GM18520 (cell line): ENCODE data around the gene FCHO1.
A peak's percentile ranks its signal among the peaks of the same experiment; 100 is the strongest.

ENCODE experiments used
- ATAC-seq: cut with Tn5 transposase; IDR thresholded peaks from one replicate; pipeline ENCODE4 v1.9.1; 2021; ENCODE audit not compliant: unreplicated experiment

Gene FCHO1

DNA sequence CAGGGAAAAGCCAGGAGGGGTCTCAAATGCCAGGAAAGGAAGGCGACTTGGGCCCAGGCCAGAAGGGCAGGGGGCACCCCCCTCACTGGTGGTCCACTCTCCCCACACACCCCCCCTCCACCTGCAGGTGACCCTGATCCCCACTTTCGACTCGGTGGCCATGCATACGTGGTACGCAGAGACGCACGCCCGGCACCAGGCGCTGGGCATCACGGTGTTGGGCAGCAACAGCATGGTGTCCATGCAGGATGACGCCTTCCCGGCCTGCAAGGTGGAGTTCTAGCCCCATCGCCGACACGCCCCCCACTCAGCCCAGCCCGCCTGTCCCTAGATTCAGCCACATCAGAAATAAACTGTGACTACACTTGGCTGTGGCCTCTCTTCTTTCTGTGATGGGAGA lies 17.1 kb upstream of the FCHO1 start:
- ATAC-seq, result no peak

- ATAC-seq, result no peak
Measured at GRCh38 chr19:17735410-17735809, 15.9 kb upstream of the FCHO1 start.

GRCh38 chr19:17737690-17738153 lies 13.6 kb upstream of the FCHO1 start:
- ATAC-seq, result no peak

GRCh38 chr19:17739121-17739875 lies 12.0 kb upstream of the FCHO1 start:
- ATAC-seq, result no peak

GRCh38 chr19:17741456-17741855 lies 9.8 kb upstream of the FCHO1 start:
- ATAC-seq, result no peak

GRCh38 chr19:17743874-17744580 lies 7.2 kb upstream of the FCHO1 start:
- ATAC-seq, result no peak

DNA sequence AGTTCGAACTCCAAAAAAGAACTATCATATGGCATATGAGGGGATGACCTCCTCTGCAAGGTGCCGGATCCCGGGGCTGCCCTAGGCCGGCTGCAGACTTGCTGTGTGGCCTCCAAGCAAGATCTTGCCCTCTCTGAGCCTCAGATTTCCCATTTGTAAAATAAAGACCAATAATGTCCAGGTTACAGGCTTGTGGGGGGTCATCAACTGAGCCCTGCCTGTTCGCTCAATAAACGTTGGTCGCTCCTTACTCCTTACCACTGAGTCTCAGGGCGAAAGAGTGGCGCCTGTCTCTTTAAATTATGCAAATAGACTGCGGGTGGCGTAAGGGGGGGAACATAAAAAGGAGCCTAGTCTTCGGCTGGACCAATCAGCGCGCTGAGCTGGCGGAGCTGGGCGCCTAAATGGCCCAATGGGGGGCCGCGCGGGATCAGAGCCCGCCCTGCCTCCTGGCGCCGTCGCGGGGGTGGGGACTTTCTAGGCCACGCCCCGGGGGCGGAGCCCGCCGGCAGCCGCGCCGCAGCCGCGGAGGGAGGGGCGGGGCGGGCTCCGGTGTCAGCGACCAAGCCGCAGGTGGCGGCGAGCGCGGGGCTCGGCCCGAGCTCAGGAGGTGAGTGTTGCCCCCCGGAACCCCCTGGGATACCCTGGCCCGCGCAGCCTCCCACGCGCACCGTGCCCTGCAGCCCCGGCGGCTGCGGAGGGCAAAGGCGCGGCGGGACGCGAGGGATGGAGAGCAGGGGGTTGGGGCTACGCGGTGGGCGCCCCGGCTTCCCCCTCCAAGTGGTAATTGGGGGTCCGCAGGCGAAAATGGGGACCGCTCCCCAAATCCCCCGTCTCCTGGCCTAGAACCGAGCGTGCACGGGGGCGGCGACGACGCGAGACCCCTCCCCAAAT lies 3.8 kb upstream of the FCHO1 start:
- ATAC-seq, result peak; percentile 70

DNA sequence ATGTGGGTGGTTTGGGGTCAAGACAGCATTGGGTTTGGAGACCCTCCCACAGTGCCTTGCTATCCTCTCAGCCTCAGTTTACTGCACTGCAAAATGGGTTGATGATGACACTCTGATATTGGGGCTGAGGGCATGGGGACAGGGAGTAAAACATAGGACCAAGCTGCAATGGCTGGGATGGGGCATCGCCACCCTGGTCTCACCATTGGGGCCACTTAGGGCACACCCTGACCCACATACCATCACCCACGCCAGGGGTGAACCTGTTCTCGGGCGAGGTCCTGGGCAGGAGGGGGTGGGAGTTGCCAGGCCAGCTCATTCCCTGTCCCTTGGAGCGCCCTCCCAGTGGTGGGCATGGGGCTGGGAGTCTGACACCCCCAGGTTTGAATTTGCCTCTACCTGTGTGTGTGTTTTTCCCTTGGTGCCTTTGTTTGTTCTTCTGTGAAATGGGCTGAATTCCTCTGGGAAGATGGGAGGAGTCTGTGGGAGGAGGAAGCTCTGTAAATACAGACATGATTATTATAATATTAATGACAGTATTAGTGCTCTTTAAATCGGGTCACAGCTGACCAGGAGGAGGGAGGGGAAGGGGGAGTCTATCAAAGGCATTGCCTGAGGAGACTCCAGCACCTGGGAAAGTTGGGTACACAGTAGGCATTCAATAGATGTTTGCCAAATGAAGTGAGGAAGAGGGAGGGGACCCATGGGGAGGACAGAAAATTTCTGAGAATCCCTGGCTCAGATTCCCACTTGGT lies 2.2 kb upstream of the FCHO1 start:
- no peak for ATAC-seq

- ATAC-seq, result no peak
Measured at GRCh38 chr19:17749912-17750317, 1.4 kb upstream of the FCHO1 start.

- no peak for ATAC-seq
Measured at GRCh38 chr19:17751912-17752273, 616 bp downstream of the FCHO1 start.

DNA sequence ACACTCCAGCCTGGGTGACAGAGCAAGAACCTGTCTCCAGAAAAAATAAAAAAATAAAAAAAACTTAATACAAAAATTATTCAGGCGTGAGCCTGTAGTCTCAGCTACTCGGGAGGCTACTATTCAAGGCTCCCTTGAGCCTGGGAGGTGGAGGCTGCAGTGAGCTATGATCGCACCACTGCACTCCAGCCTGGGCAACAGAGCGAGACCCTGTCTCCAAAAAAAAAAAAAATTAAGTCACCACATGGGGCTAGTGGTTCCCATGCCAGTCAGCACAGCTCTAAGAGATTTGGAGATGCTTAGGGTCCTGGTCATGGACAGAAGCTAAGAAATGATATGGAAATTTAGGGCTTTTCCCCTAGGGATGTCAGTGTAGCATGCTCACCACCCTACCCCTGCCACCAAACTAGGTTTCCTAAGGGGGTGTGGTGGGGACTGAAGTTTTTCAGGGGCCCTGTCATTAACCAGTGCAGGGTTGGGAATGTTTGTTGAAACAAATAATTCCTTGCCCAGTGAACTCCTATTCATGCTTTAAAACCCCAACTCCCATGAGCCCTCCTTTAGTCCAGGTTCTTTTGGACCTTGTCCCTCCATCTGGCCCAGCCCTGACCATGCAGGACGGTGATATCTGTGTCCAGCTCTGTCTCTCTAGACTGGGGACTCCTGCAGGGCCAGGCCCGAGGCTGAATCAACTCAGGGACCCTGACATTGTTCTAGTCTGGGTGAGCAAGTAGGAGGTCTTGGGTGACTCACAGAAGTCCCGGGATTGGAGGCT lies 1.8 kb downstream of the FCHO1 start:
- ATAC-seq, result no peak

DNA sequence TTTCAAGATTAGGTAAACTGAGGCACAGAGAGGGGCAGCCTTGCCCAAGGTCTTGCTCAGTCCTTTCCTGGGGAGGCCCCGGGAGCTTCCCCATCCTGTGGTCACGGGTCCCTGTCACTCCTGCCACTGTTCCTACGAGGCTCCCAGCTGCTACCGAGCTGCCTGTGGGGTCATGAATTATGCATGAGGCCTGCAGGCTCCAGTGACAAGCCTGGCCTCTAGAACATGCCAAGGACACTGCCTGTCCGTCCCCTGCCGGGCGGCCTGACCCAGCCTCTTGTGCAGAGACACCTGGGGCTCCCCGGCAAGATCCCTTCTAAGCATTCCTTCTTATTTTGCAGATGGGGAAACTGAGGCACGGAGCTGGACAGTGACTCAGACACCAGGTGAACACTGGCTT lies 2.7 kb downstream of the FCHO1 start:
- ATAC-seq, result no peak

DNA sequence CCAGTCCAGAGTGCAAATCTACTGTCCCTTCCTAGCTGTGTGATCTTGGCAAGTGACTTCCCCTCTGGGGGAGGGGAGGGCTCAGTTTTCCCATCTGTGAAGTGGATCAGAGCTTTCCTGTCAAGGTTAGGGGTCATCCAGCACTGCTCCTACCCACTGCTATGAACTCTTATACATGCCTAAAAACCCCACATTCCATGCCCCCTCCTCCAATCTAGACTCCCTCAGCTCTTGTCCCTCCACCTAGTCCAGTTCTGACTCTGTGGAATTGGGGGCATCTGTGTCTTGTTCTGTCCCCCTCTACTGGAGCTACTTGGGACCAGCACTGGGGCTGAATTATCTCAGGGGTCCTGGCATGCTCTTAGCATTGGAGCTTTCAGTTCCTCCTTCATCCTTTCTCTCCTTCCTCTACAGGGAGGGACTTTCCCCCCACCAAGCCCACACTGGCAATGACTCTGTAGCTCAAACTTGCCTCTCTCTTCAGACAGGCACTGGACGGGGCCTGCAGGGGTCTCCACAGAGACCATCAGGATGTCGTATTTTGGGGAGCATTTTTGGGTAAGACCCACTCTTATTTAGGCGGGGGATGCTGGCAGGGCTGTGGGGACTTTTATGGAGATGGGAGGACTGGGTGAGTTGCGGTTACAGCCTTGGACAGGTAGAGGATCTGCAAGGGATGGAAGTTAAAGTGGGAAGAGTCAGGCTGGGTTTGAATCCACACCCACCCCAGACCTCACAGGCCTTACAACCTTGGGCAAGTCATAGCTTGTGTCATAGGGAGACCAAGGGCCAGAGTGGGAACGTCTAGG lies 3.6 kb downstream of the FCHO1 start:
- ATAC-seq, result peak; percentile 38

- no peak for ATAC-seq
Measured at GRCh38 chr19:17755443-17755890, 4.2 kb downstream of the FCHO1 start.

DNA sequence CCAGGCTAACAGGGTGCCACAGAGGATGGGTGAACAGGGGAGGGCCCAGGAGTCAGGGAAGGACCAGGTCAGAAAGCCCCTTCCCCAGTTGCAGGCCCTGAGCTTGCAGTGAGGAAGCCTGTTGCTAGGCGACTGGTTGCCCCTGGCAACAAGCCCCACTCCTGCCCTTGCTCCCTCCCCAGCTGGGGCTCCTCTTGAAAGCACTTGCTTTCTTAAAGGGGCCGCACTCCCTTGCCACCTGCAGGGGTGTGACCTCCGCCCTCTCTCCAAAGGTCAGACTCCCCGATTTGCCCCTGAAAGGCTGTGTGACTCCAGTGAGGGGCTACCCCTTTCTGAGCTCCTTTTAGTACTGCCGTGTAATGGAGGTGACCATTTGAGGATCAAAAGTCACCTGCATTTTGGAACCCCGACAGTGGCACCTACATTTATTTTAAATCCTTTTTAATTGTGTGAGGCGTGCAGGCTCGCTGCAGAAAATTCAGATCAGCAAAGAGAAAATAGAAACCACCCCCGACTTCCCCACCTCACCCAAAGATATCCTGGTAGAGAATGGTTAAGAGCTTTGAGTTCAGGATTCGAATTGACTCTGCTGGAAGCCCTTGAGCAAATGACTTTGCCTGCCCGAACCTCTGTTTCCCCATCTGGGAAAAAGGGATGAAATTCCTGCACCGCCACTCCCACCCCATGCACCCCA lies 4.8 kb downstream of the FCHO1 start:
- ATAC-seq, result no peak

- ATAC-seq, result no peak
Measured at GRCh38 chr19:17757125-17757524, 5.8 kb downstream of the FCHO1 start.

GRCh38 chr19:17758515-17758914 lies 7.2 kb downstream of the FCHO1 start:
- ATAC-seq, result no peak

DNA sequence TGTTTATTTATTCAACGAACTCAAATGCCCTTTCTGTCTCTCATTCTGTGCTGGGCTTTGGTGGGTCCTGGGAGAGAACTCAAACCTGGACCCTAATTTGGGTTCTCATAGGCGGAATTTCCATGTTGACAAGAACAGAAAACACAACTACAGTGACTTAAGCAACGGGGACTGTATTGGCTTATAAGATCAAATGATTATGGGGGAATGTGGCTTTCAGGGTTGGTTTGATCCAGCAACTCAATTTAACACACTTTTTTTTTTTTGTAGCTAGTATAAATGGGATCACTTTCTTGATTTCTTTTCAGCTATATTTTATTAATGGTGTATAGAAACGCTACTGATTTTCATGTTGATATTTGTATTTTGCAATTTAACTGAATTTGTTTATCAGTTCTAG lies 9.9 kb downstream of the FCHO1 start:
- no peak for ATAC-seq
